Activated CD4-positive, alpha-beta T cell treated with anti-CD3 and anti-CD28 coated beads, Interleukin-2, Interleukin-4, amounts not matched to agents 100 ng/mL and 50 ng/mL, durations not matched to agents 16 hours and 8 hours (primary cell): ENCODE data around the gene RBM18.
A peak's percentile ranks its signal among the peaks of the same experiment; 100 is the strongest.

ENCODE experiments used
- DNase-seq: peaks from one replicate; pipeline ENCODE4 v3.0.0-alpha.2; 2020; ENCODE audit warnings: low spot score

Gene RBM18

DNA sequence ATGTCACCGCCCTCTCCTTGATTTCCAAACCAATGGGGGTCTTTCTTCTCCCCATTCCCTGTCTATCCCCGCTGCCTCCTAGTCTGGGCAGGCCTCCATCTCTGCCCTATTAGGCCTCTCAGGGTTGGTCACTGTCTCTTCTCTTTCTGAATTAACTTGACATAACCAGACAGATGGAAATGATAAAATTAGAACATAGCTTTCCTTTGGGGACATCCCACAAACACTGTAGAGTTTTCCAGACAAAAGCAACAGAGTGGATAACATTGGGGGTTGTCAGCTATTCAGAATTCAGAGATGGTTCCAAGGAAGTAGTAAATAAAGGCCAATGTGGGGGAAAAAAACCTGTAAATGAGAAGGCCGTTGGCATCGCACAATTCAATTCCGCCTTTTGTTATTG, 60.6 kb downstream of the RBM18 start:
- no peak for DNase-seq

DNA sequence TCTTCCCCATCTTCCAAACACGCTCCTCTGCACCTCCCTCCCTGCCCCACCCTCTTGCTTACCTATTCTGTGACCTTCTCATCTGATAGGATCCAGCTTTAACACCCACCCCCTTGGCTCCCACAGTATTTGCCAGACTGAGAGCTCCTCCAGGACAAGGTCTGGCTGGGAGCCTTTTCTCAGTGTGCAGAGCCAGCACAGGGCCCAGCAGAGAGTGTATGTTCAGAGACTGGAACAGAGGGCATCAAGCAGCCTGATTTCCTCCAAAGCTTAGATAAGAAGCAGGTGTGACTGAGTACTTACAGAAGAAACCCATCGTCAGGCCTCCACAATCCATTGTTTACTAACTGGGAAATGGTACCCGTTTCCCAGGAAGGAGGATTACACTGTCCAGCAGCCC, 62.5 kb downstream of the RBM18 start:
- DNase-seq, result no peak

DNA sequence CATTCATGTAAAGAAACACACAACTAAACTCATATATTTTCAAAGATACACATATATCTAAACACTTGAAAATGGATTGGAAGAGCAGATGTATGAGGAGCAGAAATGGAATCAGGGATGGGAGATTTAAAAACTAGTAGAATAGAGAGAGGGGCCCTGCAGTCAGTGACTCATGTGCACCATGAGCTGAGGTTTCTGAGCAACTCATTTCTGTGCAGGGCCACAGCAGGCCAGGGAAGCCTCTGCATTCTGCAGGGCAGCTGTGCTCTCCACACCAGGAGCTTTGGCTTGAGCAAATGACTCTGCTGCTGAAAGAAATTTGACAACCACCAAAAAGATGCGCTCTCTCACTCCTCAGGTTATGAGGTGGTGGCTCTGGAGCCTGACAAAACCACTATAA, 63.0 kb downstream of the RBM18 start:
- DNase-seq, result no peak

DNA sequence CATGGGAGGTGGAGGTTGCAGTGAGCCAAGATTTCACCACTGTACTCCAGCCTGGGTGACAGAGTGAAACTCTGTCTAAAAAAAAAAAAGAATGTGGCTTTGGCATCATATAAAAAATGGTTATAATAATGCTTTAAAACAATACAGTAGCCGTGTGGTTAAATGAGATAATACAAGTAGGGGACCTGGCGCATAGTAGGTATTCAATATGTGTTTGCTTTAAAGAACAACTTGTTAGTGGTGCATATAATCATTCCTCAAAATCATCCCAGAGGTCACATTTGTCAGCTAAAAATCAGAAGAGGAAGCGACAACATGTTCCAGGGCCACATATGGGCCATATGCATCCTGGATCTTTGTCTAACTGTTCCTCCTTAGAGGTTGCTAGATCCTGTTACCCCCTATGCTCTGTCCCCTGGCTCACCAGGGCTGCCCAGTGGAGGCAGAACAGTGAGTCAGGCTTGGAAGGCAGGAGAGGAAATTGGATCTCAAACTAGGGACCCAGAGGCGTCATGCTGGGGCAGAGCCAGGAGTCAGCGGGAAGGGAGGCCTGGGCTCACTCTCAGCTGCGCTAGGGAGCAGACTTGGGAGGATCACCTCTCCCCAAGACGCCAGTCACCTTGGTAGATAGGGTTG, 63.6 kb downstream of the RBM18 start:
- DNase-seq, result no peak

DNA sequence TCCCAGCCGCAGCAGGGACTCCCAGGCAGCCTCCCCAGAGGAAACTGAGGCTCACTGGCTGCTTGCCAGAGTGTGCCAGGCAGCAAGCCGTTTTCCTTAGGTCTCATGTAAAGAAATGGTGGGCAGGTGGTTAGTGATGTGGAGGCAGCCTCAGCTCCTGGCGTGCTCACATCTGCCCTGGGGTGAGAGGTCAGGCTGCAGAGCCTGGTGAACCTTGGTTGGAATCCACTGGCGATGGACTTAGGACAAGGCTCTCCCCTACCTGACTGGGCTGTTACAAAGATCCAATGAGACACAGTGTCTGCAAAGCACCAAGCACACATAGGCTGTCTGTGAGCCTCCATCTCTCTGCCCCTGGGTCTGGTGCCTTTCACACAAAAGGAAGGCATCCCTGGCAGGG, 66.8 kb downstream of the RBM18 start:
- DNase-seq, result no peak

DNA sequence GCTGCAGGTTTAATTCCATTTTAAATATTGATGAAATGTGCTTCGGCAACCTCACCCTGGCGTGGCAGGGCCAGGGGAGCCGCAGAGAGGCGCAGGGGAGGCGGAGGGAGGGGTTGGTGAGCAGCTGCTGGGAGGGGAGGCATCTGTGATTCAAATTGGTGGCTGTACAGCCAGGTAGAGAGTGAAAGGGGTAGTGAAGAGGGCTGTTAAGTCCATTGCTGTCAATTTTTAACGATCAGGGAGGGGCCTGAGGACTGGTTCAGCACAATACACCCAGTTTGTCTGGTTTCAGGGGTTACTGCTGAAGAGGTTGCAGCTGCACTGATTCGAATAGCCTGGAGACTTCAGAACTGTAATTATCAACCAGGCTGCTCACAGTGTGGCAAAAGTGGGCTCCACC, 67.2 kb downstream of the RBM18 start:
- no peak for DNase-seq

DNA sequence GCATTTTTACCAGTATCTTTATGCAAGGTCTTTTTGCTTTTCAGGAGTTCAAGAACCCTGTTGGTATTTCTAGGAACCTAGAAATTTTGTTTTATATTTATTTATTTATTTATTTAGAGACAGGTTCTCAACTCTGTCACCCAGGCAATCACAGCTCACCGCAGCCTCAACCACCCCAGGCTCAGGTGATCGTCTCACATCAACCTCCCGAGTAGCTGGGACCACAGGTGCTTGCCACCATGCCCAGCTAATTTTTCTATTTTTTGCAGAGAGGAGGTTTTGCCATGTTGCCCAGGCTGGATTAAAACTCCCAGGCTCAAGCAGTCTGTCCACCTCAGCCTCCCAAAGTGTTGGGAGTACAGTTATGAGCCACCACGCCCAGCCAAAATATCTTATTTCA, 68.8 kb downstream of the RBM18 start:
- no peak for DNase-seq

DNA sequence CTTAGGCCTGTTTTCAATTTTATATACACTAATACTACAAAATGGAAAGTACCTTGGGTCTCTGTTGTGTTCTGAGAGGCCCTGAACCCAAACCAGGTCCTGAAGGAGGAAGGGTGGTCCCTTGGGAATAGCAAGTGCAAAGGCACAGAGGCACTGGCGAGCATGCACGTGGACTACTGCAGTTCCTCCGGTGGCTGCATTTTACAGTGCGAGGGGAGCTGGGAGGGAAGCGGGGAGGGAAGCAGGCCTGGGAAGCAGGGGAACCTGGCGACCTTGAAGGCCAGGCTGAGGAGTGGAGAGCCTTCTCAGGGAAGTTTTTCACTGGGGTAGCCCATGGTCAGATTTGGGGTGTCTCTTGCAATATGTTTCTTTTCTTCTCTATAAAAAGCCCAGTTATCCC, 71.0 kb downstream of the RBM18 start:
- DNase-seq, result no peak

DNA sequence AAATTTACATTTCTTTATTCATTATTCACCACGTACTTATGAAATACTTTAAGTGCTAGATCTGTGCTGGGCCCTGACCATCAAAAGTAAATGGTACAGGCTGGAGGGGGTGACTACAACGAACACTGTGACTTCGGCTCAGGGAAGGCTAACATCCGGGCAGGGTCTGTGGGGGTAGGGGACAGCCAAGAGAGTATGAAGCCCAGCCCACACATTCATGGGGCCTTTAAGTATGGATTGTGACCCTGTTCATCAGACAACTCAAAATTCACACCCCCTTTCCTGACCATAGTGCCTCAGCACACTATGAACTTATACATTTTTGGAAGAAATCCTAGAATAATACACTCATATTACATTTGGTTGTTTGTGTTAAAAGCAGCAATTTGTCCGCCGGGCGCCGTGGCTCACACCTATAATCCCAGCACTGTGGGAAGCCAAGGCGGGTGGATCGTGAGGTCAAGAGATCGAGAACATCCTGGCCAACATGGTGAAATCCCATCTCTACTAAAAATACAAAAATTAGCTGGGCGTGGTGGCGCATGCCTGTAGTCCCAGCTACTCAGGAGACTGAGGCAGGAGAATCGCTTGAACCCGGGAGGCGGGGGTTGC, 71.6 kb downstream of the RBM18 start:
- no peak for DNase-seq

DNA sequence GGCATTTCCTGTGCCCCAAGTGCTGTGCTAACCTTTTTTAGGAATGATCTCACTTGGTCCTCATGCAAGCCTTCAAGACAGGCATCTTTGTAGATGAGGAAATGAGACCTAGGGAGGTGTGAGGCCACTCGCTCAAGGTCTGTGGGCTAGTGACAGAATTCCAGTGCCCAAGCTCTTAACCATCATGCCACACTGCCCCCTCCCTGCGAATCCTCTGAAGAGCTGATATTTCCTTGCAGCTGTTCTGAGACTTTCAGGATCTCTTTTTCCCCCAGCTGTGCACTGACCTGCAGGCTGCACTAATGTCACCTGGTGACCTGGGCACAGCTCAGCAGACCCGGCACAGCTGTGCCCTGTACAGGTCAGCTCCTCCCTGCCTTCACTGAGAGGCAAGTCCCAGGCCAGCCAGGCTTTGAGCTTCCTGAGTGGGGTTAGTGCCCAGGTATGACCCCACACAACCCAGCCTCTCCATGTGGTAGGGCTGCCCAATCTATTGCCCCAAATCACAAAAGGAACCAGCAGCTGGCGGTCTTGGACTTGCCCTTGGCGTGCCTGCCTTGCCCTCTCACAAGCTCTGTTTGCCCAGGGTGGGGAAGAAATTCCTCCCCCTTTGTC, 72.3 kb downstream of the RBM18 start:
- DNase-seq, result no peak

DNA sequence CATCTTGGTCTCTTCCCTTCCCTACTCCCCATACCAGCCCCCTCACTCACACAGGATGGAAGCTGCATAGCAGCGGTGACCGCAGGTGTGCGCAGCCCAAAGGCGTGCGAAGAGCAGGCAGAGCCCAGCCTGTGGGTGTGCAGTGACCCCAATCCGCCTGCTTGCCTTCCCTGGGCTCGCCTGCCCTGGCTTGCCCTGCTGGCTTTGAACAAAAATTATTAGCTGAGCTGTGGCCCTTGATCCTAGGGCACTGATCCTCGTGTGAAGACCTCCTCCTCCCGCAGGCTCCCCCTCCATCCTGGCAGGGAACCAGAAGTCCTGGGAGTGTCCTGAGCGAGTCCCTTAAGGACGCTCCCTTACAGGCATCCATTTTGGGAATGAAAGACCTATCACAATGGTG, 73.1 kb downstream of the RBM18 start:
- no peak for DNase-seq

DNA sequence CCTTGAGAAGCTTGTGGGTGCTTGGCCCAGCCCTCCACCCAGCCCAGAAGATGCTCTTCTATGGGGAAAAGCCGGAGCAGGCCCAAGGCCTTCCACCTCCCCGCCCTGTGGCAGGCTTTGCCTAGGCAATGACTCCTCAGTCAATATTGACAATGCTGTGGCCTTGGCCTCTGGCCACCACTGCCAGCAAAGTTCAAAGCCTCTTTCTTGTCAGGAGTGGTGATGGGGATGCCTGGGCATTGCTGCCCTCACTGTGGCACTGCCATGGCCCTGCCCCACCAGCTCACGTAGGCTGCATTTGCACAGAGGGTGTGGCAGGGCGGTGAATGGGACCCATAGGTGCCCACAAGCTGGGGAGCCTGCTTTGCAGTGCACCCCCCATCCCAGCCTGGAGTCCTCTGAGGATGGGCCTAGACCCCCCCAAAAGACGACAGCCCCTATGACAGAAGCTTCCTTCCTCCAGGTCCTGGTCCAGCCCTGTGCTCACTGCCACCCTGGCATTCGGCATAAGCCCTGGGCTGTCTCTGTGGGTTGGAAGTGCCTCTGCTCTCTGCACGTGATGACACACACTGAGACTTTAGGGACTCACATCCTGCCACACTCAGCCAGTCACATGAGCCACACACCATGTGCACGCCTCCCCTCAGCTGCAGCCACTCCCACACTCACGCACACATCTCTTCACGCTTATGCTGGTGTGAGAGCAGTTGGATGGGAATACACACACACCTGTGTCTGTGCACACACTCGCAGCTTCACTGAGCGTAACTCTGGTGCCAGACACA, 73.9 kb downstream of the RBM18 start:
- peak; percentile 15 for DNase-seq

DNA sequence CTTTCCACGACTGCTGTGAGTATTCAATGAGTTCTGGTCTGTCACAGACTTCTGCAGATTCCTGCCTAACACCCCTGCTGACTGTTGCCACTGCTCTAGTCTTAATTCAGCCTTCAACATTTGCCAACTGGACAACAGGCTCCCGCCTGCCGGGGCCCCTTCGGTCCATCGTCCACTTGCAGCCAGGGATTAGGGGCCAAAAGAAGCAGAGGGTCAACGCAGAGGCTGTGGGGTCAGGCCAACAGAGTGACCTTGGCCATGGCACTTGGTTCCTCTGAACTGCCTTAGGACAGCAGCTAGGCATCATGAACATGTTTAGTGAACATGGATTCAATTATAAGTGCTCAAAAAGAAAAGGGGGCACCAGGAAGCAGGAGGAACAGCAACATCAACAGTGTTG, 76.3 kb downstream of the RBM18 start:
- no peak for DNase-seq
